HEK293 (cell line): Measurements from ENCODE around the gene TNFRSF11A.

Experiments used
- CTCF ChIA-PET: fragments of 350-600 bp; formaldehyde crosslinking; extraction: SDS; loops from one replicate; lab custom pipeline; 2021; ENCODE audit warnings: antibody characterized with exemption; lab: Yijun Ruan, JAX
- POLR2A ChIA-PET: fragments of 300-600 bp; formaldehyde crosslinking; extraction: SDS; loops from one replicate; lab custom pipeline; 2020; ENCODE audit warnings: antibody characterized with exemption, inconsistent platforms; lab: Yijun Ruan, JAX
- H3K27ac ChIP-seq: fragments of 200-500 bp; sonication (Bioruptor generic); 2 replicates; pipeline ENCODE4 v1.5.1; 2014; ENCODE audit warnings: low read depth, low read length, control low read depth, inconsistent platforms; ENCODE audit errors: extremely low read depth
- H3K36me3 ChIP-seq, 2 experiments: fragments of 200-500 bp in 1 of 2; sonication (Bioruptor generic) in 1 of 2; 1 replicate in 1 of 2; 2 replicates in 1 of 2; pipeline ENCODE4 v1.5.1; 2014 to 2017; ENCODE audit warnings: inconsistent platforms in 2 of 2, low read length in 2 of 2; ENCODE audit not compliant: control insufficient read depth in 2 of 2, insufficient read depth in 1 of 2
- H3K4me1 ChIP-seq: fragments of 200-500 bp; sonication (Bioruptor generic); 2 replicates; pipeline ENCODE4 v1.5.1; 2014; ENCODE audit warnings: mild to moderate bottlenecking, low read length, inconsistent platforms; ENCODE audit not compliant: control insufficient read depth, insufficient read depth
- H3K4me3 ChIP-seq: 2 replicates; pipeline ENCODE4 v1.5.1; 2011; ENCODE audit warnings: low read depth, mild to moderate bottlenecking, control low read depth, low read length, moderate library complexity
- H3K9me3 ChIP-seq: fragments of 200-500 bp; sonication (Bioruptor generic); 2 replicates; pipeline ENCODE4 v1.5.1; 2014; ENCODE audit warnings: low read depth, low read length, inconsistent platforms; ENCODE audit not compliant: control insufficient read depth, insufficient read depth
- AEBP2 ChIP-seq: fragments of 450-650 bp; formaldehyde crosslinking; IDR thresholded peaks from 2 replicates; pipeline ENCODE4 v1.5.1; 2016; ENCODE audit warnings: missing biosample characterization, missing genetic modification characterization, borderline replicate concordance
- CTCF ChIP-seq: fragments of 450-650 bp; formaldehyde crosslinking; IDR thresholded peaks from 2 replicates; pipeline ENCODE4 v1.5.1; 2016; ENCODE audit warnings: missing biosample characterization, missing genetic modification characterization
- GLIS2 ChIP-seq: fragments of 450-650 bp; formaldehyde crosslinking; IDR thresholded peaks from 2 replicates; pipeline ENCODE4 v1.5.1; 2016; ENCODE audit warnings: missing biosample characterization, missing genetic modification characterization
- INSM2 ChIP-seq: fragments of 450-650 bp; formaldehyde crosslinking; IDR thresholded peaks from 2 replicates; pipeline ENCODE4 v1.5.1; 2016; ENCODE audit warnings: missing biosample characterization, missing genetic modification characterization
- KLF10 ChIP-seq: fragments of 450-650 bp; IDR thresholded peaks from 2 replicates; pipeline ENCODE4 v1.5.1; 2018; ENCODE audit warnings: missing biosample characterization, mild to moderate bottlenecking, missing genetic modification characterization
- SALL2 ChIP-seq: fragments of 450-650 bp; formaldehyde crosslinking; IDR thresholded peaks from 2 replicates; pipeline ENCODE4 v1.5.0; 2017; ENCODE audit warnings: missing biosample characterization, mild to moderate bottlenecking, missing genetic modification characterization, borderline replicate concordance
- SP3 ChIP-seq: fragments of 450-650 bp; formaldehyde crosslinking; IDR thresholded peaks from 2 replicates; pipeline ENCODE4 v1.5.1; 2016; ENCODE audit warnings: missing biosample characterization, missing genetic modification characterization
- ZBTB20 ChIP-seq: fragments of 450-650 bp; formaldehyde crosslinking; IDR thresholded peaks from 2 replicates; pipeline ENCODE4 v1.5.1; 2016; ENCODE audit warnings: missing biosample characterization, missing genetic modification characterization
- ZBTB6 ChIP-seq: fragments of 450-650 bp; formaldehyde crosslinking; IDR thresholded peaks from 2 replicates; pipeline ENCODE4 v1.5.1; 2017; ENCODE audit warnings: missing biosample characterization, missing genetic modification characterization
- ZBTB8A ChIP-seq: fragments of 450-650 bp; formaldehyde crosslinking; IDR thresholded peaks from 2 replicates; pipeline ENCODE4 v1.5.1; 2016; ENCODE audit warnings: missing biosample characterization, missing genetic modification characterization
- ZNF174 ChIP-seq: fragments of 450-650 bp; formaldehyde crosslinking; IDR thresholded peaks from 2 replicates; pipeline ENCODE4 v1.5.0; 2017; ENCODE audit warnings: missing biosample characterization, mild to moderate bottlenecking, missing genetic modification characterization
- ZNF214 ChIP-seq: fragments of 450-650 bp; formaldehyde crosslinking; IDR thresholded peaks from 2 replicates; pipeline ENCODE4 v1.5.1; 2017; ENCODE audit warnings: missing biosample characterization, mild to moderate bottlenecking, missing genetic modification characterization, borderline replicate concordance
- ZNF274 ChIP-seq, 2 experiments: fragments of 200-500 bp in 1 of 2; fragments of 450-650 bp in 1 of 2; sonication (Bioruptor generic) in 1 of 2; formaldehyde crosslinking in 1 of 2; IDR thresholded peaks; 2 replicates each; pipeline versions ENCODE4 v1.5.1 to v1.6.1; 2014 to 2016; ENCODE audit warnings: borderline replicate concordance in 1 of 2, inconsistent platforms in 1 of 2, low read length in 1 of 2, missing biosample characterization in 1 of 2, missing genetic modification characterization in 1 of 2
- ZNF426 ChIP-seq: fragments of 450-650 bp; formaldehyde crosslinking; IDR thresholded peaks from 2 replicates; pipeline ENCODE4 v1.5.1; 2017; ENCODE audit warnings: missing biosample characterization, missing genetic modification characterization, mild to moderate bottlenecking, inconsistent platforms, moderate library complexity
- ZNF585B ChIP-seq: fragments of 450-650 bp; formaldehyde crosslinking; IDR thresholded peaks from 2 replicates; pipeline ENCODE4 v1.5.1; 2016; ENCODE audit warnings: missing biosample characterization, missing genetic modification characterization
- ZNF600 ChIP-seq: fragments of 450-650 bp; formaldehyde crosslinking; IDR thresholded peaks from 2 replicates; pipeline ENCODE4 v1.5.1; 2016; ENCODE audit warnings: missing biosample characterization, missing genetic modification characterization
- ZNF701 ChIP-seq: fragments of 450-650 bp; formaldehyde crosslinking; IDR thresholded peaks from 2 replicates; pipeline ENCODE4 v1.5.1; 2016; ENCODE audit warnings: missing biosample characterization, missing genetic modification characterization
- ZNF704 ChIP-seq: fragments of 450-650 bp; formaldehyde crosslinking; IDR thresholded peaks from 2 replicates; pipeline ENCODE4 v1.5.1; 2016; ENCODE audit warnings: missing biosample characterization, missing genetic modification characterization
- ZNF777 ChIP-seq: fragments of 450-650 bp; formaldehyde crosslinking; IDR thresholded peaks from 2 replicates; pipeline ENCODE4 v1.5.1; 2017; ENCODE audit warnings: missing biosample characterization, missing genetic modification characterization, borderline replicate concordance
- ZNF843 ChIP-seq: fragments of 450-650 bp; formaldehyde crosslinking; IDR thresholded peaks from 2 replicates; pipeline ENCODE4 v1.5.1; 2016; ENCODE audit warnings: missing biosample characterization, missing genetic modification characterization

Gene TNFRSF11A

GRCh38 chr18:62374410-62374965 is 49.4 kb downstream of the TNFRSF11A start:
- Histone ChIP-seq H3K4me1 (no peaks in the 10 kb centered on the region), H3K9me3 (no peaks in the 10 kb centered on the region), H3K36me3 (peaks cover 0 to 9% of the 10 kb centered on the region in 2 experiments; a peak in 2 of 3 replicates), H3K27ac (no peak overlapping the region), H3K4me3 (no peak overlapping the region)
- TF ChIP-seq INSM2 (tag by site-specific recombination), result no peak
- no peak for TF ChIP-seq CTCF (tag by site-specific recombination)
- TF ChIP-seq ZNF777 (tag by site-specific recombination), result no peak
- TF ChIP-seq ZNF585B (tag by site-specific recombination), result no peak
- no peak for TF ChIP-seq ZBTB8A (tag by site-specific recombination)
- no peak for TF ChIP-seq ZNF704 (tag by site-specific recombination)
- TF ChIP-seq ZNF174 (tag by site-specific recombination), result no peak
- TF ChIP-seq ZNF274 (IDR thresholded peaks at IDR 0.05; ENCODE audit: low read length), result no peak
- TF ChIP-seq ZNF274 (tag by site-specific recombination; IDR thresholded peaks at IDR 0.05; ENCODE audit: borderline replicate concordance), result no peak
- no peak for TF ChIP-seq ZNF701
- POLR2A ChIA-PET, result no interaction called here
- CTCF ChIA-PET, result interaction anchor here (1.1 kb wide), 1 partner anchor 212 kb away, joined by 3 read pairs; no protein-coding TSS in a partner anchor

- no peak for TF ChIP-seq ZNF600
- no peak for TF ChIP-seq KLF10 (tag by site-specific recombination)
- no peak for TF ChIP-seq SP3 (tag by site-specific recombination)
- no peak for TF ChIP-seq ZNF843 (tag by site-specific recombination)
- no peak for TF ChIP-seq ZNF426 (tag by site-specific recombination)
- TF ChIP-seq GLIS2, result no peak
- TF ChIP-seq ZBTB20 (tag by site-specific recombination), result no peak
- TF ChIP-seq ZBTB6 (tag by site-specific recombination), result no peak
- no peak for TF ChIP-seq SALL2 (tag by site-specific recombination)
- TF ChIP-seq ZNF214 (tag by site-specific recombination), result no peak
- TF ChIP-seq AEBP2 (tag by site-specific recombination), result no peak
- no peak for TF ChIP-seq INSM2 (tag by site-specific recombination)
- TF ChIP-seq ZNF274 (IDR thresholded peaks at IDR 0.05; ENCODE audit: low read length), result no peak
- no peak for TF ChIP-seq ZNF274 (tag by site-specific recombination; IDR thresholded peaks at IDR 0.05; ENCODE audit: borderline replicate concordance)
- POLR2A ChIA-PET, result no interaction called here
- CTCF ChIA-PET, result interaction anchor here (0.7 kb wide), 1 partner anchor 16 kb away, joined by 4 read pairs; no protein-coding TSS in a partner anchor
- Histone ChIP-seq H3K4me3 (no peak overlapping the region), H3K27ac (no peak overlapping the region), H3K9me3 (no peaks in the 10 kb centered on the region), H3K36me3 (peaks cover 0 to 7% of the 10 kb centered on the region in 2 experiments; a peak in 2 of 3 replicates), H3K4me1 (no peaks in the 10 kb centered on the region)
Observed at GRCh38 chr18:62377131-62377807, 52.2 kb downstream of the TNFRSF11A start.
